K562 (cell line): ENCODE measurements around the gene PNPLA7. TPM values are rescaled to one million over a fixed set of nuclear protein-coding genes. Genes with fewer than 3 reads are reported as not detected.

Experiments
- BRD9 ChIP-seq: fragments of 450-650 bp; IDR thresholded peaks from 2 replicates; pipeline ENCODE4 v1.6.1; 2018; ENCODE audit warnings: low read depth; ENCODE audit not compliant: partially characterized antibody
- CBFA2T3 ChIP-seq: fragments of 450-650 bp; IDR thresholded peaks from 2 replicates; pipeline ENCODE4 v1.6.1; 2017
- CCAR2 ChIP-seq: fragments of 200-400 bp; formaldehyde crosslinking; IDR thresholded peaks from 2 replicates; pipeline ENCODE4 v1.6.1; 2017; ENCODE audit warnings: mild to moderate bottlenecking, low read depth, low read length
- CHCHD3 ChIP-seq: fragments of 250-450 bp; sonication (Bioruptor Pico); IDR thresholded peaks from 2 replicates; pipeline ENCODE4 v2.1.2; 2022; ENCODE audit warnings: mild to moderate bottlenecking
- HLTF ChIP-seq: fragments of 450-650 bp; IDR thresholded peaks from 2 replicates; pipeline ENCODE4 v1.6.1; 2016
- ILF3 ChIP-seq: fragments of 450-650 bp; IDR thresholded peaks from 2 replicates; pipeline ENCODE4 v1.6.1; 2018; ENCODE audit warnings: antibody characterized with exemption, mild to moderate bottlenecking, moderate library complexity, borderline replicate concordance
- KAT8 ChIP-seq: fragments of 450-650 bp; IDR thresholded peaks from 2 replicates; pipeline ENCODE4 v1.6.1; 2016; ENCODE audit warnings: low read depth, mild to moderate bottlenecking
- KDM5B ChIP-seq: fragments of 200-600 bp; sonication (generic); IDR thresholded peaks from 2 replicates; pipeline ENCODE4 v1.6.1; 2012; ENCODE audit warnings: low read depth, mild to moderate bottlenecking, moderate library complexity, low read length, control low read depth, inconsistent platforms; ENCODE audit not compliant: insufficient replicate concordance
- LARP7 ChIP-seq: fragments of 450-650 bp; IDR thresholded peaks from 2 replicates; pipeline ENCODE4 v1.6.1; 2016
- MCM7 ChIP-seq, 2 experiments: fragments of 450-650 bp; IDR thresholded peaks; 2 replicates each; pipeline ENCODE4 v1.6.1; 2016 to 2018
- NEUROD1 ChIP-seq: fragments of 150-350 bp; IDR thresholded peaks from 2 replicates; pipeline ENCODE4 v1.6.1; 2014; ENCODE audit warnings: borderline replicate concordance, low read length, low read depth; ENCODE audit not compliant: partially characterized antibody
- NR4A1 ChIP-seq, 2 experiments: fragments of 250-450 bp in 1 of 2; fragments of 450-650 bp in 1 of 2; sonication (Bioruptor Pico) in 1 of 2; IDR thresholded peaks; 2 replicates each; pipeline versions ENCODE4 v1.4.0 to v1.6.1; 2016 to 2020; ENCODE audit warnings: mild to moderate bottlenecking in 2 of 2, missing compliant biosample characterization in 1 of 2, missing genetic modification characterization in 1 of 2, moderate library complexity in 1 of 2
- PHF8 ChIP-seq: fragments of 200-600 bp; sonication (generic); IDR thresholded peaks from 2 replicates; pipeline ENCODE4 v1.6.1; 2012; ENCODE audit warnings: mixed run types, mild to moderate bottlenecking, inconsistent platforms, low read length, moderate library complexity, borderline replicate concordance
- POLR2A ChIP-seq: fragments of 450-650 bp; conservative IDR thresholded peaks from 2 replicates; pipeline ENCODE4 v1.6.1; 2016
- POU5F1 ChIP-seq: fragments of 150-350 bp; IDR thresholded peaks from 2 replicates; pipeline ENCODE4 v1.6.1; 2014; ENCODE audit warnings: borderline replicate concordance, low read length, low read depth, mild to moderate bottlenecking; ENCODE audit not compliant: partially characterized antibody
- RB1 ChIP-seq: fragments of 450-650 bp; IDR thresholded peaks from 2 replicates; pipeline ENCODE4 v1.6.1; 2017; ENCODE audit warnings: low read depth, mild to moderate bottlenecking
- RBBP5 ChIP-seq: fragments of 200-600 bp; sonication (generic); IDR thresholded peaks from 2 replicates; pipeline ENCODE4 v1.6.1; 2012; ENCODE audit warnings: borderline replicate concordance, mild to moderate bottlenecking, low read length, control low read depth, inconsistent platforms; ENCODE audit not compliant: insufficient read depth, poor library complexity, severe bottlenecking
- RBM39 ChIP-seq: fragments of 200-400 bp; formaldehyde crosslinking; optimal IDR thresholded peaks from 2 replicates; pipeline ENCODE3; 2018; ENCODE audit warnings: low read depth, low read length
- SIX5 ChIP-seq, 2 experiments: IDR thresholded peaks; 2 replicates each; pipeline ENCODE4 v1.6.1; 2011; ENCODE audit warnings: low read length in 2 of 2, borderline replicate concordance in 1 of 2, low read depth in 1 of 2, mild to moderate bottlenecking in 1 of 2, moderate library complexity in 1 of 2; ENCODE audit not compliant: insufficient read depth in 1 of 2
- SMARCC2 ChIP-seq: fragments of 450-650 bp; IDR thresholded peaks from 2 replicates; pipeline ENCODE4 v1.6.1; 2017; ENCODE audit warnings: antibody characterized with exemption, moderate library complexity, mild to moderate bottlenecking, low read depth
- TEAD4 ChIP-seq, 2 experiments: sonication (generic) in 1 of 2; formaldehyde crosslinking in 1 of 2; IDR thresholded peaks; 2 replicates each; pipeline versions ENCODE4 v1.6.1 to v1.8.0; 2012 to 2022; ENCODE audit warnings: borderline replicate concordance in 1 of 2, inconsistent platforms in 1 of 2, low read length in 1 of 2, mild to moderate bottlenecking in 1 of 2, missing genetic modification reagents in 1 of 2
- U2AF2 ChIP-seq: fragments of 200-400 bp; formaldehyde crosslinking; optimal IDR thresholded peaks from 2 replicates; pipeline ENCODE3; 2017; ENCODE audit warnings: low read depth, mild to moderate bottlenecking, low read length
- XRCC3 ChIP-seq: fragments of 450-650 bp; IDR thresholded peaks from 2 replicates; pipeline ENCODE4 v1.6.1; 2017; ENCODE audit warnings: mild to moderate bottlenecking, moderate library complexity
- YBX1 ChIP-seq: fragments of 450-650 bp; IDR thresholded peaks from 2 replicates; pipeline ENCODE4 v1.7.1; 2016; ENCODE audit warnings: mild to moderate bottlenecking
- ZNF212 ChIP-seq: fragments of 450-650 bp; formaldehyde crosslinking; IDR thresholded peaks from 2 replicates; pipeline ENCODE4 v1.4.0; 2020; ENCODE audit warnings: mild to moderate bottlenecking
- ZNF384 ChIP-seq: IDR thresholded peaks from 2 replicates; pipeline ENCODE4 v1.6.1; 2012; ENCODE audit warnings: low read depth, low read length, improper control_type of control experiment
- ZNF444 ChIP-seq: fragments of 250-450 bp; sonication (Bioruptor Pico); IDR thresholded peaks from 2 replicates; pipeline ENCODE4 v1.4.0; 2020; ENCODE audit warnings: mild to moderate bottlenecking, moderate library complexity
- ZSCAN32 ChIP-seq: fragments of 450-650 bp; formaldehyde crosslinking; IDR thresholded peaks from 2 replicates; pipeline ENCODE4 v1.4.0; 2020; ENCODE audit warnings: mild to moderate bottlenecking, moderate library complexity
- polyA plus RNA-seq, 8 experiments: library from polyadenylated mRNA; depleted of rRNA in 4 of 8; stranded (reverse) in 5 of 8; unstranded in 3 of 8; fragments of >200 nt; fragmentation: Nextera tagmentation in 2 of 8; fragmentation: Illumina TruSeq in 1 of 8; extraction: Ambion mirVana in 2 of 8; extraction: Trizol in 1 of 8; gene quantifications; 2 replicates each; pipeline versions ENCODE4 v1.2.1 to v1.2.3, GENCODE V29; 2011 to 2014; ENCODE audit warnings: inconsistent platforms in 1 of 8, missing spikeins in 1 of 8
- total RNA-seq, 7 experiments: library from RNA; depleted of rRNA in 6 of 7; stranded (reverse); fragments of >200 nt in 6 of 7; fragmentation: Illumina TruSeq in 2 of 7; extraction: Trizol in 2 of 7; gene quantifications; 2 replicates each; pipeline versions ENCODE4 v1.2.1 to v1.2.3, GENCODE V29; 2011 to 2021; ENCODE audit warnings: low replicate concordance in 1 of 7
- TF ChIP-seq, protein P1 (sequence below): fragments of 250-450 bp; sonication (Bioruptor Pico); IDR thresholded peaks from 2 replicates; pipeline ENCODE4 v1.6.1; 2021; ENCODE audit warnings: mild to moderate bottlenecking
- TF ChIP-seq, protein P2 (sequence below), 3 experiments: IDR thresholded peaks in 2 of 3; conservative IDR thresholded peaks in 1 of 3; 2 replicates each; pipeline ENCODE4 v1.5.1; 2011 to 2012; ENCODE audit warnings: low read length in 3 of 3, mild to moderate bottlenecking in 3 of 3, control low read depth in 2 of 3, improper control_type of control experiment in 1 of 3, inconsistent platforms in 1 of 3, low read depth in 1 of 3, mixed read lengths in 1 of 3, moderate library complexity in 1 of 3; ENCODE audit not compliant: insufficient read depth in 2 of 3

Gene PNPLA7
- total and polyA plus RNA-seq, 9 of the 15 experiments (the other 6 are each of a cell fraction or from before 2014, with no cell fraction given): 0.01 to 0.85 (median 0.19) TPM; not detected in 1

DNA sequence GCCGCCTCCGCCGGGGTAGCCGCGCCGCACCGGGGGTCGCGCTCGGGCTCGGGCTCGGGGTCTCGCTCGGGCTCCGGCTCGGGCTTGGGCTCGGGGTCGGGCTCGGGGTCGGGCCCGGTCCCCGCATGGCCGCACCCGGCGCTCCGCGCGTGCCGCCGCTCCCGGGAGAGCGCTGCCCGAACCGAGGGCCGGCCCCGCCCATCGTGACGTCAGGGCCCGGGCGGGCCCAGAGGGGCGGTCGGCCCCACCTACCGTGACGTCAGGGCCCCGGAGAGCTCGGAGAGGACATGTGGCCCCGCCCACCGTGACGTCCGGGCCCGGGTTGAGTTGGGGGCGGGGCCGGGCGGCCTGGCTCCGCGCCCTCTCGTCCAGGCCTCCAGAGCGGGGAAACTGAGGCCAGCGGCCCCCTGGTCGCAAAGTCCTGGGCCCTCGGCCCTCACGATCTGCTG, 91.0 kb downstream of the PNPLA7 start, which contains the start of gene NSMF (continued):
- no peak for TF ChIP-seq NR4A1 (CRISPR knock-in tag; IDR thresholded peaks at IDR 0.05)
- TF ChIP-seq NR4A1 (tag; IDR thresholded peaks at IDR 0.05): no peak
- no peak for TF ChIP-seq LARP7
- TF ChIP-seq KDM5B: peak; percentile 6
- no peak for TF ChIP-seq CCAR2
- no peak for TF ChIP-seq NEUROD1
- TF ChIP-seq ZSCAN32 (CRISPR knock-in tag): no peak
- TF ChIP-seq PHF8: peak; percentile 74; the same call in 1 of the 2 replicates
- TF ChIP-seq SIX5 (IDR thresholded peaks at IDR 0.05; ENCODE audit: borderline replicate concordance in 1 of 2, insufficient read depth in 1 of 2, low read depth in 1 of 2, low read length in 2 of 2): no peak
- TF ChIP-seq POU5F1: no peak
- no peak for TF ChIP-seq HLTF
- no peak for TF ChIP-seq CHCHD3 (CRISPR knock-in tag)
- TF ChIP-seq TEAD4 (IDR thresholded peaks at IDR 0.05; ENCODE audit: low read length): no peak
- TF ChIP-seq TEAD4 (CRISPR knock-in tag; IDR thresholded peaks at IDR 0.05; ENCODE audit: borderline replicate concordance): no peak
- no peak for TF ChIP-seq XRCC3
- no peak for TF ChIP-seq RBBP5
- no peak for TF ChIP-seq KAT8
- no peak for TF ChIP-seq CBFA2T3
- no peak for TF ChIP-seq U2AF2
- no peak for TF ChIP-seq ZNF384
- TF ChIP-seq POLR2A: 0 out of 2 replicates have a peak, but pooled peaks have one; percentile 13
- TF ChIP-seq ILF3: no peak
- no peak for TF ChIP-seq ZNF444 (CRISPR knock-in tag)
- TF ChIP-seq BRD9: no peak
- no peak for TF ChIP-seq YBX1
- TF ChIP-seq MCM7 (IDR thresholded peaks at IDR 0.05): no peak
- TF ChIP-seq SMARCC2: no peak
- TF ChIP-seq, protein P1, sequence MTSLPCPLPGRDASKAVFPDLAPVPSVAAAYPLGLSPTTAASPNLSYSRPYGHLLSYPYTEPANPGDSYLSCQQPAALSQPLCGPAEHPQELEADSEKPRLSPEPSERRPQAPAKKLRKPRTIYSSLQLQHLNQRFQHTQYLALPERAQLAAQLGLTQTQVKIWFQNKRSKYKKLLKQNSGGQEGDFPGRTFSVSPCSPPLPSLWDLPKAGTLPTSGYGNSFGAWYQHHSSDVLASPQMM: no peak
- TF ChIP-seq ZNF212 (CRISPR knock-in tag): no peak
- no peak for TF ChIP-seq RBM39
- TF ChIP-seq, protein P2, sequence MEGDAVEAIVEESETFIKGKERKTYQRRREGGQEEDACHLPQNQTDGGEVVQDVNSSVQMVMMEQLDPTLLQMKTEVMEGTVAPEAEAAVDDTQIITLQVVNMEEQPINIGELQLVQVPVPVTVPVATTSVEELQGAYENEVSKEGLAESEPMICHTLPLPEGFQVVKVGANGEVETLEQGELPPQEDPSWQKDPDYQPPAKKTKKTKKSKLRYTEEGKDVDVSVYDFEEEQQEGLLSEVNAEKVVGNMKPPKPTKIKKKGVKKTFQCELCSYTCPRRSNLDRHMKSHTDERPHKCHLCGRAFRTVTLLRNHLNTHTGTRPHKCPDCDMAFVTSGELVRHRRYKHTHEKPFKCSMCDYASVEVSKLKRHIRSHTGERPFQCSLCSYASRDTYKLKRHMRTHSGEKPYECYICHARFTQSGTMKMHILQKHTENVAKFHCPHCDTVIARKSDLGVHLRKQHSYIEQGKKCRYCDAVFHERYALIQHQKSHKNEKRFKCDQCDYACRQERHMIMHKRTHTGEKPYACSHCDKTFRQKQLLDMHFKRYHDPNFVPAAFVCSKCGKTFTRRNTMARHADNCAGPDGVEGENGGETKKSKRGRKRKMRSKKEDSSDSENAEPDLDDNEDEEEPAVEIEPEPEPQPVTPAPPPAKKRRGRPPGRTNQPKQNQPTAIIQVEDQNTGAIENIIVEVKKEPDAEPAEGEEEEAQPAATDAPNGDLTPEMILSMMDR (IDR thresholded peaks at IDR 0.05 in 2 of 3, conservative IDR thresholded peaks at IDR 0.05 in 1 of 3; ENCODE audit: insufficient read depth in 2 of 3, low read depth in 1 of 3, low read length in 3 of 3): no peak
- TF ChIP-seq RB1: peak; percentile 7; the same call in 1 of the 2 replicates
